Pulmonary artery endothelial cell (primary cell): ENCODE measurements around the gene GPC6. TPM values are rescaled to one million over a fixed set of nuclear protein-coding genes. Genes with fewer than 3 reads are reported as not detected.

Experiments
- DNase-seq: peaks from one replicate; pipeline ENCODE4 v3.0.0-alpha.2; 2011; ENCODE audit warnings: low read depth, low spot score
- total RNA-seq: library from RNA; depleted of rRNA; stranded (reverse); fragments of >200 nt; gene quantifications from 2 replicates; pipeline ENCODE4 v1.2.3, GENCODE V29; 2014

The GPC6 gene
- total RNA-seq, 1 donor from 2014 or later, result under 0.01 TPM

DNA sequence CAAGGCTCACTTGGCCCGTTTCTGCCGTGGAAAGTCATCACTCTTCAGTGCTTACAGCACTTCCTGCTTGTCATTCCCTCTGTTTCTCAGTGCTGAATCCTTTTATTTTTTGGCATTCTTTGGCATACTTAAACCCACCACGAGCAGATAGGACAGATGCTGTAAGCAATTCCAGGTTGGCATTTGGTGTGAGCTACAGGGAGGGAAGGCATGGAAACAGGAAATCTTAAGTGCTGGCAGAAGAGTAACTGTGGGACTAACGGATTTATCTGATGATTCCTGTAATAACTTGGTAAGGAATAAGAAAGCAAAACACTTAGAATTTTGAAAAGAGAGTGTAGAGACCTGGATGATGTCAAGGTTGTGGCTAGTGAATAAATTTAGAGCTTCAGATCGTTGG is 273.4 kb downstream of the GPC6 start:
- no peak for DNase-seq

DNA sequence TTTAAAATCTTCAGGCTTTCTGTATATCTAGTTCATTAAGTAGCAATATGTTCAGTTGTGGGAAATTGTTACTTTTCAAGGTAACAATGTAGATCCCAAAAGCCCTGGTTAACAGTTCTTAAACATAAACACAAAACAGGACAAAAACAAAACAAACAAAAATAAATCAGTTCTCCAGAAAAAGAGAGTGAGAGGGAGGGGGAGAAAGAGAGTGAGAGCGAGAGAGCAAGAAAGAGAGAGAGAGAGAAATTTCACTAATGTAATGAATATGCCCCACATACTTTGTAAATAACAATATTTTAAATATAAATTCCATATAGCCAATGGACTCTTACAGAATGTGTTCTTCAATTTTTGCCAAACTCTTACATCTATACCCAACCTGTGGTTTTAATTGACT is 275.5 kb downstream of the GPC6 start:
- DNase-seq, result no peak

DNA sequence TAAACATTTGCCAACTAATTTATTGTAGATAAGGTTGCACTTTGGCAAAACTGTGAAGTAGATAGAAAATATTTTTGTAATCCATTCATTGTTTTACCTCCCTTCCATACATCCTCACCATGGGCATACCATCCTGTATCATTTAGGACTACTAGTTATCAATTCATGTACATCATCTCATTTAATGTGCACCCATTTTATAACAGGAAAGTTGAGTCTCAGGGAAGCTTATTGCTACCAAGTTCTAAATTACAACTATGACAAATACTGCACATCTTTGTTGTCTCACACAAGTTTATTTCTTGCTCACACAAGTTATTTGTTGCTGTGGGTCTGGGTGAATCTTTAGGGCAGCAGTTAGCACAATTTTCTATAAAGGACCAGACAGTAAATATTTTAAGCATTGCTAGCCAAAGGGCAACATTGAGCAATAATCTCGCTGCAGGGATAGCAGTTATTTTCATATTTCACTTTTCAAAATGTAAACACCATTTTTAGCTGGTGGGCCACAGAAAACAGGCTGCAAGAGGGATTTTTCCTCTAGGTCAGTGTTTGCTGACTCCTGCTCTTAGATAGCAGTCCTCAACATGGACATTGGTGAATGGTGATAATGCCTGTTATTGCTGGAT is 276.5 kb downstream of the GPC6 start:
- DNase-seq, result no peak

DNA sequence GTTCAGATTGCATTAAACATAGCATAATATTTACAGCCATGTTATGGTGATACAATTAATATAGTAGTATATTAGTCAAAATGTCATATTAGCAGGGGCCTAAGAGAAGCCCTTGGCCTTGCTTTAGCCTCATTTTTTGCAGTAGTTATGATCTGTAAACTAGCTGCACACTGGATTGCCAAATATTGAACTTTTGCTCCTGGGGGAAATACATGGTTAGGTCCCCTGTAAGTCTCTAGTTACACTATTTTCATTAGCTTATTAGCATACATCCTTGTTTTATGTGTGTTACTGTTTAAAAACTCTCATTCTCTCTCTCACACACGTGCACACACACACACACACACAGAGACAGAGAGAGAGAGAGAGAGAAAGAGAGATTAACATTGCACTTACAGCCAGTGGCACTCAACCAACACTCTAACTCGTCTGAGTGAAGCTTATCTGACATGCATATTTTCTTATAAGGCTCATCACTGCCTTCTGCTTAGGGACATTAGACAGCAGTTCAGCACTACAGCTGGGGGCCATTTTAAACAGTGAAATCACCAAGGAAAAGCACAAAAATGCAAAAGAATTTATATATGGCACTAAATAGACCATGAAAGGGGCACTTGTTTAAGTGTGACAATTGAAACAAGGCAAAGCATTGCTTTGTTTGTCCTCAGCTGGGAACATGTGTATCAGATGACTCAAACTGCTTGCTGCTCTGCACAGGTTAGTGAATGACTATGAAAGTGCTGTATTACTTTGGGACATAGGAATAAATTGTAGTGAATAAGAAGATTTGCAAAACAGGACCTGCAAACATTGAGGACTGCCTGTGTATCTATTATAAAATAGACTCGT is 278.7 kb downstream of the GPC6 start:
- no peak for DNase-seq

DNA sequence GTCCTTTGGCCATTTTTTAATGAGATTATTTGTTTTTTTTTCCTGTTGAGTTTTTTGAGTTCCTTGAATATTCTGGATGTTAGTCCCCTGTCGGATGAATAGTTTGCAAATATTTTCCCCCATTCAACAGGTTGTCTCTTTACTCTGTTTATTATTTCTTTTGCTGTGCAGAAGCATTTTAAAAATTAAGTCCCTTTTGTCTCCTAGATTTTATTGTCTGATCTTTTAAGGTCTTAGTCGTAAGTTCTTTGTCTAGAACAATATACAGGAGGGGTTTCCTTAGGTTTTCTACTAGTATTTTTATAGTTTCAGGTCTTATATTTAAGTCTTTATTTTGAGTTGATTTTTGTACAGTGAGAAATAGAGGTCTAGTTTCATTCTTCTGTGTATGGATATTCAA is 284.4 kb downstream of the GPC6 start:
- no peak for DNase-seq

DNA sequence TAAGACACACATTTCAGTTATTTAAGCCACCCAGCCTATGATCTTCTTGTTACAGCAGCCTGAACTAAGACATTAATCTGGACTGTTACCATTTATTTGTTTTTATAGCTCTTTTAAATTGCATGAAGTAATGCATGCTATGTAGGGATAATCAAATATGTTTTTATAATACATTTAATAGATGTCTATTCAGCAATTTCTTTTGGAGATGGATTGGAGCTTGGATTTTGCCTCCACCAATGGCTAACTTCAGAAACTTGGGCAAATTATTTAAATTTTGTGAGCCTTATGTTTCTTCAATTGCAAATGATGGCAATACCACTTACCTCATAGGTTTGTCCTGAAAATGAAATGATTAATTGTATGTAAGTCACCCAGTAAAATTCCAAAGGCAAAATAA is 288.7 kb downstream of the GPC6 start:
- no peak for DNase-seq

DNA sequence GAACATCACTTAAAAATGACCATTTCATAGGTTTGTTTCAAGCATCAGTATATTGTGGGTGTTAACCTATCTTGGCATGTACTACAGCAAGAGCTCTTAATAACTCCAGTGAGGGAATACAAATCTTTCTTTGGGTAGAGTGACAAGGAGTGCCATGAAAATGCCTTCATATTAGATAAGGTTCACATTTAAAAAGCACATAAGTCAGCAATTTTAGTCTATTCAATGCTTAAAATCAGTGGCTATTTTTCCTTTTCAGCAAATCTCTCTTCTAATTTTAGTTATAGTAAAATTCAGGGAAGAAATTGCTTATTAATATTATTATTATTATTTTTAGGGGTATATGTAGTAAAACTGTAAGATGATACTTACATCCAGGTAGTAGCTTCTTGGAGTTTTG is 291.1 kb downstream of the GPC6 start:
- no peak for DNase-seq

DNA sequence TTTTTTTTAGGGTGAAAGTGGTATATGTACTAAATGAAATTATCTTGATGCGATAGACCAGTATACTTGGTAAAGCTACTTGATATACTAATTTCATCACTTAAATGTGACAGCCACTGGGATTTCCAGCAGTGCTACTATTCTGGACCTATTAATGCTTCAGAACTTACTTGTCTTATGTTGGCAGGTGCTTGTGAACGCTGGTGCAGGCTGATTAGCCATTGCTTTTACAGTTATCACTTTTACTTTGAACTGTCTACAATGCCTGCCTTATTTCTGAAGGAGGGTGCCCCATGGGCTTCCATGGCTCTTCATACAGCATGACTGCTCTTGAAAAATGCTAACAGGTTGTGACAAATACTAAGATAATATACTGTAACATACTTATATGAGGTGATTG is 294.7 kb downstream of the GPC6 start:
- DNase-seq, result no peak

DNA sequence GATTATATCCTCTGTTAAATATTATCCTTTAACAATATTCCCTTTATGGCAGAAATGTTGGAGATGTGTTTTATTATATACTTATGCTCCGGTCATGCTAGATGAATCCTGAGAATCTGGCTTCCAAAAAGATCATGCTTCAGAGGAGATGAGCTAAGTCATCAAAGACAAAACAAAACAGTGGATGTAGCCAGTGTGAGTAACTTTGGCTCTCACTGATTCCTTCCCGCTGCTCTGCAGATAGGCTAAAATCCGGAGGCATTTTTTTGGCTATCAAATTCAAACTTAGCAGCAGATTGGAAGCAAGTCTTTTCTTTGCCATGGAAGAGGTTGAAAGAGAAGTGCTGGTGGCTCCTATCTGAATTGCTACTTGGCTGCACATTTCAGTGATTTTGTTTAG is 295.9 kb downstream of the GPC6 start:
- DNase-seq, result no peak

DNA sequence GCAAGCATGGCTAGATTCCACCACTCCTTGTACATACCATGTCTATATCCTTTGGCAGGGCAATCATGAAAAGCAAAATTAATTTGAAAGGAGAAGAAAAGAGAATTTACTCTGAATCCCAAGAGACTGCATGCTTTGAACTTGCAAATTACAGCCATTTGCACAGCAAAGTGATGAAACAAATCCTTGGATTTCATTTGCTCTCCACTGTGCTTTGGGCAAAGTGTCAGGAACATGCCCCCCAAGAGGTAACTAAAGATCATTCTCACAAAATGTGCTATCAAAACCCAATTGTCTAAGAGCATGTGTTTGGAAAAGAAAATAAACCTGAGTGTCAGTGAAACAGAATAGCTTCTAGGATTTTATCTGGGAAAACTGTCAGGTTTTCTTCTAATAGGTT is 298.5 kb downstream of the GPC6 start:
- DNase-seq, result no peak

DNA sequence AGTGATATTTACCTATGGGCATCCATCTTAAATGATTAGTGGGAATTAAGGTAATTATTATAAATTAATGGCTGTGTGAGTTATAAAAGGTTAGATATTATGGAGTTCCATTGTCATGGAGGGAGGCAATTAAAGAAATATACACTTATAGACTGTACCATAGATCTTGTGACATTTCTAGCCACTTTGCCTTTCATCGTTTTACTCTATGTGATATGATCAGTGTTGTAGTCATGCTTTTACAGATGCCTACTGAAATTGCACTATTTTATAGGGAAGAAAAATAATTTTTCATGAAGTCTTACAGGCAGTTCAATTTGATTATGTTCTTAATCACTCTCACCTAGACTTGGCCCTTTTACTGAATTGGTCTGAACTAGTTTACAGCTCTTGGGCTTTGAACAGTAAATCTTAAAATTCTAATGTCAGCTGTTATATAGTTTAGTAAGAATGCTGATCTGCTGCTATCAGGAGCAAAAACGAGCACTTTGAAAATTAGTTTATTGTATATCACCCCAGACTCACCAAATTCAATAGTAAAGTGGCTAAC is 301.2 kb downstream of the GPC6 start:
- DNase-seq, result no peak

DNA sequence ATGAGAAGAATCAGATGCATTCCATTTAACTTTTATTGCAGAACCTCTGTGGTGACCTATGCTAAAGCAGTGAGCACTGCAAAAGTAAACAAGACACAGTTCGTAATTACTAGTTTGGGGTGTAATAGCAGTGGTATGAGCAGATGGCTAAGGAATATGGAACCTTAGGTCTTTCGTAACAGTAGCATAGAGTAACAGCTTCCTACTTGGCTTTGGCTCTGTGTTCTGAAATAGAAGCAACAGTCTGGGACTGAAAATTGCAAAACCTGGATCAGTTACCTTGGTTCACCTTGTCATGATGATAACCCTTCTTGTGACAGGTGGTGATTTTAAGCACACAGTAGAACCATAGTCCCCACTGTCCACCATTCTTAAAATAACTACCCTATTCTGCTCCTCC is 303.4 kb downstream of the GPC6 start:
- DNase-seq, result no peak

DNA sequence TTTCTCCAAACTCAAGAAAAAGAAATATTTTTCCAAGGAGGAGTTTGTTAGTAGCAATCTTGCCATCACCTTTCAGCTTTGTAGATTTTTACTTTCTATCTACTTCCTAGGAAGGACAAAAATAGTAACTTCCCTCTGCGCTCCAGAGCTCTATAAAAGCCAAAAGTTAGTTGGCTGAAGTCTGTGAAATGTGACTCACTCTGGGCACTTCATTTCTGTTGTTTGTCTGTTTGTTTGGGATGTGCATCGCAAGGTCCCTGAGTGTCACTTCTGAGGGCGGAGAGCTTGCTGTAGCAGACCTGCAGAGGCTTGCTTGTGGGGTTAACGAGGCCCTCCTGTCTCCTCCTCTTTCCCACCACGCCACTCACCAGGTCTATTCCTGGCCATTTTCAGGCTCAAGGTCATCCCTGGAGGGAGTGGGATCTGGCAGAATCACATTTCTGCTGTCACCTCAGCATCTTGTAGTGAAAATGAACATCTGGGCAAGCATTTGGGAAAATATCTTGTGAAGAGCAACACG is 307.6 kb downstream of the GPC6 start:
- no peak for DNase-seq

DNA sequence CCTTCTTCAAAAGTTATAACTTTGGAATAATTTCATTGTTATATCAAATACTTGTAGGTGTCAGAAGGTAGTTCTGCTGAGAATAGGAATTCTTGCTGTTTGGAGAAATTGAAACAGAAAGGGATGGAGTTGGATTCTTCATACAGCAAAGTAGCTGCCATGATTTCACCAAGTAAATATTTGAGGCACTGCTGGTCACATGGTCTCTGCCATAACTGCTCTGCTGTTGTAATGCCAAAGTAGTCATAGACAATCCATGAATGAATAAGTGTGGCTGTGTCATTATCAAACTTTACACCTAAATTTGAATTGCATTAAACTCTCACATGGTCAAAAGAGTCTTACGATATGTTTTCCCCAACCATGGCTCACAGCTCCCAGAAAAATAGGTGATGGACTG is 308.6 kb downstream of the GPC6 start:
- DNase-seq, result no peak

DNA sequence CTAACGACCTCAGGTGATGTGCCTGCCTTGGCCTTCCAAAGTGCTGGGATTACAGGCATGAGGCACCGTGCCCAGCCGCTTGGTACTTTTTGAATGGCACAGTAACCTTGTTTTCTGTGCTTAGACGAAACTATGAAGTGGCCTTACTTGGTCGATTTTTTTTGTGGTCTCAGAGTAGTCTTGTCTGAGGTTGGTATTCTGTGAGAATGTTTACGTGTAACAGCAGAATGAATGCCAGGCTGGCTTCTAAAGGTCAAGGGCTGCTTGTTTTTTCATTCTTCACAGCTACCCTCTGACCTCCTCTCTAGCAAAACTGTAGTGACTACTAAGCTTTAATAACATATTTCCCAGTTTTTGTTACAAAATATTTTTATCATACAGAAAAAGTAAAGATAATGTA is 313.3 kb downstream of the GPC6 start:
- DNase-seq, result no peak

DNA sequence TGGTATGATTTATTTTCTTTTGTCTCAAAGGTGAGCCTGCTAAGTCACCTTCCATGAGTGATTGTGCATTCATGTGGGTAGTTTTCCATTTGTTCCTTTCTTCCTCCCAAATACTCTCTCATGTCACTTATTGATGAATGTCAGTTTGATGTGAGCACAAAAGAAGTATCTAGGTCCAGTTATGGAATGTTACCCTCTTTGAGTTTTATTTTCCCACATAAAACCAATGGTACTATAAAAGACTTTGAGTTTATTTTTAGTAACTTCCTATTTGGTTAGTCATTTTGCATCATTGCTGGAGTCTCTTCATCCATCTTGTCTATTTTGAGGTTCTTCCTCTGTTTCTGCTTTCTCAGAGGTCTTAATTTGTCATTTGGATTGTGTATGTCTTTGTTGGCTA is 321.3 kb downstream of the GPC6 start:
- no peak for DNase-seq

DNA sequence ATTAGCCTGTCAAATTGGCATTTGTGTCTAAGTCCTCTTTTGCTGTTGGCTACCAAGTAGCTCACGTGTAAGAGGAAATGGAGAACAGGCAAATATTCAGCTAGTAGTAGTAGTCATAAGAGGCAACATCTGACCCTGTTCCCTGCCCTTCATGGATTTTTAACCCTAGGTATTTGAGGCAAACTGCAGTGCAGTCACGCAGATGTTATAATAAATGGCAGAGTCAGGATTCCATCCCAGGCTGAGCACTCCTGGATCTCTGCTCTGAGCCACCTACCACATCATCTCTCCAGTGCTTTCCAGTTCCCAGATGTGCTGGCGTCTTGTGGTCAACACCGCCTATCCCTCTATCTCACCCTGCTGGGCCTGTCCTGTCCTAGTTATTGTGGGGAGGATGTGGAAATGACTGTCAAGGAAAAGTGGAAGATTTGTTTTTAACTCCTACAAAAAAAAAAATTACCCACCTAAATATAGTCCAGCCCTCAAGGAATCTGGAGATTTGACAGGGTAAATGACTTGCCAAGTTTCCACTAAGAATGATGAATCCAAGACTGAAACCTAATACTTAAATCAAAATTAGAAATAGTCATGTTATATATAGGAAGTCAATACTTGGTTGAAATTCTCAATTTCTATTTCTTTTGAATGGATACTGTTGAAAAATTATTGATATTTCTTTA is 322.9 kb downstream of the GPC6 start:
- DNase-seq, result no peak

DNA sequence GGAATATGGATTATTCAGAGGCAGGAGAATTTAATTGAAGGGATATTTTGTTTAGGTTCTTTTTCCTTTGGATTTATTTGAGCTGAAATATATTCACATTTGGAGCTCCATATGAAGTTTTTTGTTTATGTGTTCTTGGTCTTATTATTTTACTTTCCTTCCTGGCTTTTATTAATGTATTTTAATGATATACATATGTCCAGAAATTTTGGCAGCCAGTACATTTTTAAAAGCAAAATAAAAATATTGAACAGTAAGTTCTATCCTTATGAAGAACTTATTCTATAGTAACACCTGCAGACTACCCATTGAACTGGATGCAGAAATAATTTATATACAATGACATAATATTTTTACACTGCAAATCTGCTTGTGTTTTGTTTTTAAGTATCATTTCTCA is 323.6 kb downstream of the GPC6 start:
- DNase-seq, result no peak

DNA sequence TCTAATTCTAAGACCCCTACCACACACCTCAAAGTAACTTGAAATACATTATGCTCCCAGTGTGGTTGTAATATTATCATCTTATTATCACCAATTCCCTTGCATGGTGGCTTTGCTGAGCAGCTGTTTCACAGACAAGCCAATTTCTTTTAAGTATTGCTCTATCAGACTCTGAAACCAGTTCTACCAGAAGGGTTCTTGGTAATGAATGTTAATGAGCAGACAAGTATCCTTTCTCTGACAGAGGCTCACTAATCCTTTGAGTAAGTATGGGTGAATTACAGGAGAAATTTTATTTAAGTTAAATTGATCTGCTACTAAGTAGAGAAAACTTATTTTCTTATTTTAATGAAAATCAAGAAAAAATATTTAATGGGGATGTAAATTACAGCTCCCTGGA is 326.0 kb downstream of the GPC6 start:
- no peak for DNase-seq

DNA sequence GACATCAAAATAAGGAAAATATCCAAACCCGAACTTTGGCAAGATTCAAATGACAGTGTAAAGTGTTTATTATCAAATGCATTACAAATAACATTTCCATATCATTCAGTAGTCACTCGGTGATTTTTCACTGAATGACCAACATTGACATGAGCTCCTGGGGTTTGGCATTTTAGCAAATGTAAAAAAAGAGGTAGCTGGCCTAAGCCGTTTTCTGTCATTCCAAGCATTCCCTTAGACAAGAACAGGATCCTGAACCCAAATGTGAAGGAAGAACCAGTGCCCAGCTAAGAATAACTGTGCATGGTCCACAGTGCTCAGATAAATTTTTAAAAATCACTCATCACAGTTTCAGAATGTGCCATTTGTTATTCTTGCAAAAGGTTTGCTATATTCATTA is 327.9 kb downstream of the GPC6 start:
- DNase-seq, result no peak

DNA sequence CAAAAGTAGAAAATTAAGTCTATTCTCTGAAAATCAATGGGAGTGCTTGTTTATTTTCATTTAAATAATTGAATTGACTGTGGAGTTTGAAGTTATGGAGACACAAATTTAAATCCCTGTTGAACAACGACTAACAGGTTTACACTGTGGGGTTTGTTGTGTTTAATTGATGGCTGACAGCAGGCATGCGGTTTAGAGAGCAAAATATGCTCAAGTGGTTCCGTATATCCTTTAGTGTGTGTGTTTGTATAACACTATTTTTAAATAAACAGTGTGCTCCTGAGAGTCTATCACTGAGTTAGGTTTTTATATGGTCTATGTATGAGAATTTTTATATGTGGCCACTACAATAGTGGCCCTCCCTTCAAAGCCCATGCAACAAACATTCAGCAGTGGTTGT is 332.0 kb downstream of the GPC6 start:
- no peak for DNase-seq

DNA sequence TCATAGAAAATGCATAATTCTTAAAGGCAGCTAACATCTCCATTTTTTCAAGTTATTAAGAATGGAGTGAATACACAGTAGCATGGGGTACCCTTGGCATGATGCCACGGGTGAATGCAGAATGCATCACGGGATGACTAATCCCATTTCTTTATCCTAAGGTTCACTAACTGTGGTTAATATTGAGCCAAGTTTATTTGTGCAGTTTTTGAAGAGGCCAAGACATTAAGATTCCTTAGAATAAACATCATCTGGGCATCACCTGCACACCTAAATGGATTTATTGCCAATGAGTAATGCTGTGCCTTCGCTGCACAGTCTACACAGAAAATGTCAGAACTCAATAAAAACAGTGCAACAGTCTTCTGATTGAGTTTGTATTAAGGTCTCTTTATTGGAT is 333.1 kb downstream of the GPC6 start:
- DNase-seq, result no peak
